Measurements from ENCODE around the gene SCD5.

DNA sequence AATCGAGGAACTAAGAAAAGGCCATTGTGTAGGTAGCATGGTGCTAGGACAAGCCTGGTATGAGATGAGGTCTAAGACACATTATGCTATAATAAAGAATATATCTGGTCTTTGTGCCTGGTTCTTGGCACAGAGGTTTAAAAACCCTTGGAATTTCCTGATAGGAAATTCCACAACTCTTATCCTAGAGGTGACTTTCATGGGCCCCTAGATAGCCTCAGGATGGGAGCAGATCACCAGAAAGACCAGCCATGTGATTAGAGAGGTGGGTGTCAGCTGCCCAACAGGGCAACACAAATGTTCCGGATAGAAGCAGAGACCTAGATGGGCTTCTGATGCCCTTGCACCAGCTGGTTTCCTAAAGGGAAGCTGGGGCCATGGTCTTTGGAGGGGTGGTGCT lies 107.2 kb downstream of the SCD5 start:
- TF ChIP-seq, protein P1, sequence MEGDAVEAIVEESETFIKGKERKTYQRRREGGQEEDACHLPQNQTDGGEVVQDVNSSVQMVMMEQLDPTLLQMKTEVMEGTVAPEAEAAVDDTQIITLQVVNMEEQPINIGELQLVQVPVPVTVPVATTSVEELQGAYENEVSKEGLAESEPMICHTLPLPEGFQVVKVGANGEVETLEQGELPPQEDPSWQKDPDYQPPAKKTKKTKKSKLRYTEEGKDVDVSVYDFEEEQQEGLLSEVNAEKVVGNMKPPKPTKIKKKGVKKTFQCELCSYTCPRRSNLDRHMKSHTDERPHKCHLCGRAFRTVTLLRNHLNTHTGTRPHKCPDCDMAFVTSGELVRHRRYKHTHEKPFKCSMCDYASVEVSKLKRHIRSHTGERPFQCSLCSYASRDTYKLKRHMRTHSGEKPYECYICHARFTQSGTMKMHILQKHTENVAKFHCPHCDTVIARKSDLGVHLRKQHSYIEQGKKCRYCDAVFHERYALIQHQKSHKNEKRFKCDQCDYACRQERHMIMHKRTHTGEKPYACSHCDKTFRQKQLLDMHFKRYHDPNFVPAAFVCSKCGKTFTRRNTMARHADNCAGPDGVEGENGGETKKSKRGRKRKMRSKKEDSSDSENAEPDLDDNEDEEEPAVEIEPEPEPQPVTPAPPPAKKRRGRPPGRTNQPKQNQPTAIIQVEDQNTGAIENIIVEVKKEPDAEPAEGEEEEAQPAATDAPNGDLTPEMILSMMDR (conservative IDR thresholded peaks at IDR 0.05; ENCODE audit: low read length) = no peak
- TF ChIP-seq EZH2phosphoT487 (IDR thresholded peaks at IDR 0.05; ENCODE audit: borderline replicate concordance, low read depth, low read length) = no peak

Data from OCI-LY7 (cell line).